Activated CD8-positive, alpha-beta T cell treated with anti-CD3 and anti-CD28 coated beads for 36 hours (primary cell): Measurements from ENCODE around the gene C8B. TPM values are rescaled to one million over a fixed set of nuclear protein-coding genes. Genes with fewer than 3 reads are reported as not detected.

Experiments
- ATAC-seq: fragments of 200-7000 bp; cut with Tn5 transposase; one replicate; pipeline ENCODE4 v1.10.0; 2021; ENCODE audit warnings: mild to moderate bottlenecking, moderate library complexity
- CTCF ChIA-PET: fragments of 350-600 bp; sonication (Branson Sonifier 250); formaldehyde crosslinking; loops from one replicate; lab custom pipeline; 2021; ENCODE audit warnings: antibody characterized with exemption; lab: Charles Lee
- POLR2A ChIA-PET: fragments of 350-600 bp; sonication (Branson Sonifier 250); formaldehyde crosslinking; loops from one replicate; lab custom pipeline; 2021; ENCODE audit warnings: antibody characterized with exemption; lab: Charles Lee
- DNase-seq: peaks from one replicate; pipeline ENCODE4 v3.0.0-alpha.2; 2020
- H3K27ac Mint-ChIP-seq: one replicate; pipeline ENCODE4 v1.8.0; 2021; ENCODE audit warnings: mild to moderate bottlenecking, mixed read lengths
- H3K27me3 Mint-ChIP-seq: one replicate; pipeline ENCODE4 v1.8.0; 2021; ENCODE audit warnings: mixed read lengths
- H3K36me3 Mint-ChIP-seq: one replicate; pipeline ENCODE4 v1.8.0; 2021; ENCODE audit warnings: low read depth, mixed read lengths
- H3K4me1 Mint-ChIP-seq: one replicate; pipeline ENCODE4 v1.8.0; 2021; ENCODE audit warnings: low read depth, mixed read lengths
- H3K4me3 Mint-ChIP-seq: one replicate; pipeline ENCODE4 v1.8.0; 2021; ENCODE audit warnings: mild to moderate bottlenecking, moderate library complexity, mixed read lengths
- H3K9me3 Mint-ChIP-seq: one replicate; pipeline ENCODE4 v1.8.0; 2021; ENCODE audit warnings: mixed read lengths
- intact Hi-C: fragments of 100-400 bp; cut with micrococcal nuclease; formaldehyde crosslinking; loops from one replicate; pipeline ENCODE4 v1.10.0; 2022
- total RNA-seq, 2 experiments: library from RNA; stranded (reverse); gene quantifications; one replicate each; pipeline ENCODE4 v1.2.3, GENCODE V29; 2021
- TF ChIP-seq, protein P1 (sequence below): fragments of 200-600 bp; IDR thresholded peaks from one replicate; pipeline ENCODE4 v1.8.0; 2022; ENCODE audit warnings: antibody characterized with exemption, mild to moderate bottlenecking

C8B gene
- total RNA-seq, 2 experiments from 2014 or later: not detected

DNA sequence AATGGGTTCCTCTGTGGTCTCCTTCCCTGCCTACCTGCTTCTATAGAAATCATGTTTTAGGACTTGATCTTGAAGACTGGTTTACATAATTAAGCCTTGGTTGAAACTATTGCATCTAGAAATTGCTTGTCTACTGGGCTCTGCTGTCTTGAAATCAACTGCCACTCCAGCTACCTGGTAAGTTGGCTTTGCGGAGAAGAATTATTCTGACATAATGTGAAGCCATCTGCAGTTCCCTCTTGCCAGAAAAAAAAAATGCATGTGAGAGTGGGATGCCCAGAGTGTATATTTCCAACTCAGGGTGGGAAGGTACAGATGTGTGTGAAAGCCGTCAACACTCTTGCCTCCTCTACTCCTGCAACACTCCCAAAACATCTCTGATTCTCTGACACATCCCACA, 27.2 kb downstream of the C8B start:
- intact Hi-C loops: no loop called here
- Mint-ChIP-seq H3K36me3 (no peaks in the 10 kb centered on the region), H3K27me3 (peaks cover 5% of the 10 kb centered on the region), H3K27ac (no peak overlapping the region), H3K9me3 (no peaks in the 10 kb centered on the region), H3K4me3 (no peak overlapping the region), H3K4me1 (no peaks in the 10 kb centered on the region)
- ChIA-PET CTCF (no interaction called here), POLR2A (no interaction called here)
- DNase-seq (no peak), ATAC-seq (no peak)
- TF ChIP-seq, protein P1, sequence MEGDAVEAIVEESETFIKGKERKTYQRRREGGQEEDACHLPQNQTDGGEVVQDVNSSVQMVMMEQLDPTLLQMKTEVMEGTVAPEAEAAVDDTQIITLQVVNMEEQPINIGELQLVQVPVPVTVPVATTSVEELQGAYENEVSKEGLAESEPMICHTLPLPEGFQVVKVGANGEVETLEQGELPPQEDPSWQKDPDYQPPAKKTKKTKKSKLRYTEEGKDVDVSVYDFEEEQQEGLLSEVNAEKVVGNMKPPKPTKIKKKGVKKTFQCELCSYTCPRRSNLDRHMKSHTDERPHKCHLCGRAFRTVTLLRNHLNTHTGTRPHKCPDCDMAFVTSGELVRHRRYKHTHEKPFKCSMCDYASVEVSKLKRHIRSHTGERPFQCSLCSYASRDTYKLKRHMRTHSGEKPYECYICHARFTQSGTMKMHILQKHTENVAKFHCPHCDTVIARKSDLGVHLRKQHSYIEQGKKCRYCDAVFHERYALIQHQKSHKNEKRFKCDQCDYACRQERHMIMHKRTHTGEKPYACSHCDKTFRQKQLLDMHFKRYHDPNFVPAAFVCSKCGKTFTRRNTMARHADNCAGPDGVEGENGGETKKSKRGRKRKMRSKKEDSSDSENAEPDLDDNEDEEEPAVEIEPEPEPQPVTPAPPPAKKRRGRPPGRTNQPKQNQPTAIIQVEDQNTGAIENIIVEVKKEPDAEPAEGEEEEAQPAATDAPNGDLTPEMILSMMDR: no peak

DNA sequence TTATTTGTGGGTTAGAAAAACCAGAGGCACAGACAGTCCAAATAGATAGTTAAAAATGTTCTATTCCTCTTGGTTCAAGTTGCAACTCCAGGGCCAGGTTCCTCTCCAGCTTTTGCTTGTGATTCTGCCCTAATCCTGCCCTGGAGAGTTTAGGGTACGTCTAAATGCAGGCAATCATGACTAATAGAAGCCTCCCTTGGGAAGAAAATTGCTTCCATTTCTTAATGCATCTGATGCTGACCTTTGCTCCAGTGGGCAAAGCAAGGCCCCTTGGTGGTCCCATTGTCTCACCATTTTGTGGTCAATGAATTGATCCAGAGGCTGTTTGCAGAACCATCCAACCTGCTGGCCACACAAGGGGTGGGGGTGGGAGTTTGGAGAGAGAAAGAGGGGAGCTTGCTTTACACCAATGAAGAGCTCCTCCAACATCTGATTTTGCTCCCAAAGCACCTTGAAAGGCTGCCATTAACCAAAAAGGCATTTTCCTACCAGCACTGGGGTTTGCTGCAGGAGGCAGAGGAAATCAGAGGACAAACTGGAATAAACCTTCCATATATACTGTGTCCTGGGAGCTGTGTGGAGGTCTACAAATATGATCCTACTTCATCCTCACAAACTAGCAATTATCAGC, 31.3 kb downstream of the C8B start:
- H3K4me3 Mint-ChIP-seq: no peak overlapping the region
- CTCF ChIA-PET: no interaction called here

DNA sequence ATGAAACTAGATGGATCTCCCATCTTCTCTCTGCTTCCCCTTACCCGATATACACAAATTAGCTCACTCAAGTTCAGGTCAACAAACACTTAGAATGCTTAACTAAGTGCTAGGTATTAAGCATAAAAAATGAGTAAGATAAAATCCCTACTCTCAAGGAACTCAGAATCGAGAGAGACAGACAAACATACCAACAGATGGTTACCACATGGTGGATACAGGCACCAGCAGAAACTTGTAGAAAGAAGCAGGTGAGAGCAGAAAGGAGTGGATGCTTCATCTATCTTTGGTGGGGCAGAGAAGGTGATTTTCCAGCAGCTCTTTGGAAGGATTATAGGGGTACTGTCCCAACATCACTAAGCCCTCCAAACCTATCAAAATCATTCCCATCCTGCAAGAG, 32.2 kb downstream of the C8B start:
- no peak overlapping the region for H3K27ac Mint-ChIP-seq
- CTCF ChIA-PET: no interaction called here

More for the DNA sequence above, 31.3 kb downstream of the C8B start:
- no peaks in the 10 kb centered on the region for H3K36me3 Mint-ChIP-seq
- no peak overlapping the region for H3K27ac Mint-ChIP-seq
- H3K9me3 Mint-ChIP-seq: no peaks in the 10 kb centered on the region
- H3K4me1 Mint-ChIP-seq: no peaks in the 10 kb centered on the region
- ATAC-seq: no peak
- intact Hi-C loops: no loop called here
- POLR2A ChIA-PET: no interaction called here
- TF ChIP-seq, protein P1: no peak
- peaks cover 9% of the 10 kb centered on the region for H3K27me3 Mint-ChIP-seq
- no peak for DNase-seq

DNA sequence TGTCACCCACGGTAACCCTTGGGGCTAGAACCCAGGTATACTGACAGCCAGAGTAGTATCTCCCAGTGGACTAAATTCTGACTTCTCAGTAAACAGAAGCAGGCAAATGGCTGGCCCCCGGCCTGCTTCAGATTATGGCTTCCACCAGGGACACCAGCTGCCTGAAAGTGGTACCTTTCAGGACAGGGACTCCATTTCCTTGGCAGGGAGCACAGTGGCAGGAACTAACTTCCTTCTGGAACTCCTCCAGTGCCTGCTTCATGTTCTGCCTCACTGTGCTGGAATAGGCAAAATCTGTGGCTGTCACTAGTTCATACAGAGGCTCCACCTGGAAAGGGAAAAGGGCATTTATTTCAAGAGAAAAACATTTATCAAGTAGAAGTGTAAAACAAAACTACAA, 32.7 kb downstream of the C8B start:
- POLR2A ChIA-PET: no interaction called here
- intact Hi-C loops: no loop called here
- CTCF ChIA-PET: no interaction called here
- ATAC-seq: no peak
- Mint-ChIP-seq H3K27me3 (peaks cover 9% of the 10 kb centered on the region), H3K9me3 (no peaks in the 10 kb centered on the region), H3K36me3 (no peaks in the 10 kb centered on the region), H3K4me3 (no peak overlapping the region), H3K27ac (no peak overlapping the region), H3K4me1 (no peaks in the 10 kb centered on the region)
- TF ChIP-seq, protein P1: no peak
- DNase-seq: no peak

More for the DNA sequence above, 32.2 kb downstream of the C8B start:
- H3K36me3 Mint-ChIP-seq: no peaks in the 10 kb centered on the region
- no peak overlapping the region for H3K4me3 Mint-ChIP-seq
- no peaks in the 10 kb centered on the region for H3K4me1 Mint-ChIP-seq
- DNase-seq: no peak
- POLR2A ChIA-PET: no interaction called here
- ATAC-seq: no peak
- TF ChIP-seq, protein P1: no peak
- H3K9me3 Mint-ChIP-seq: no peaks in the 10 kb centered on the region
- H3K27me3 Mint-ChIP-seq: peaks cover 9% of the 10 kb centered on the region
- intact Hi-C loops: no loop called here

DNA sequence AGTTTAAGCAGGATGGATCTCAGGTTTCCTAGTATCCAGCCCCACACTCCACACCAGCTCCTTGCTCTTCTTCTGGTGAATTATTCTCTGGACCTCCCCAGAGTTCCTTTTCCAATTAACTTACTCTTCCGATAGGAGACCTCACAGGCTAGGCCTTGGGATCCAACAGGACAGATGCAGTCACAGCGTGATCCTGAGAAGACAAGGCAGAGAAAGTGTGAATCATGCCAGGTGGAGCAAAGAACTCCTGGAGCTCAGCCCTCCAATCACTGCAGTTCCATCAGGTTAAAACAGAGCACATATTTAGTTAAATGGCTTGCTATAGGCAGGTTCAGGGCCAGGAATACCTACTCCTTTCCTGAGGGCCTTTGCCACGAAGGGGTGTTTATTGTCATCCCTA, 34.1 kb downstream of the C8B start:
- no peaks in the 10 kb centered on the region for H3K9me3 Mint-ChIP-seq
- intact Hi-C loops: no loop called here
- H3K4me3 Mint-ChIP-seq: no peak overlapping the region
- H3K27ac Mint-ChIP-seq: no peak overlapping the region
- no peaks in the 10 kb centered on the region for H3K36me3 Mint-ChIP-seq
- ChIA-PET CTCF (no interaction called here), POLR2A (no interaction called here)
- DNase-seq (no peak), ATAC-seq (no peak)
- TF ChIP-seq, protein P1: no peak
- no peaks in the 10 kb centered on the region for H3K4me1 Mint-ChIP-seq
- peaks cover 4% of the 10 kb centered on the region for H3K27me3 Mint-ChIP-seq
